A172 (cell line): ENCODE results near the gene NLRP13. TPM values are rescaled to one million over a fixed set of nuclear protein-coding genes. Genes with fewer than 3 reads are reported as not detected.
"Not testable (repeated sequence)": the region's sequence is repeated elsewhere in the genome, so short reads cannot be mapped to it uniquely, and the experiment has no call there.

Experiments used
- DNase-seq: peaks from one replicate; pipeline ENCODE4 v3.0.0-alpha.2; 2015; ENCODE audit warnings: low spot score
- total RNA-seq: library from RNA; depleted of rRNA; stranded (reverse); fragments of >200 nt; shearing (Covaris generic); gene quantifications from 2 replicates; pipeline ENCODE4 v1.2.3, GENCODE V29; 2014; rRNA removed

The NLRP13 gene
- total RNA-seq = not detected in 2 replicates

GRCh38 chr19:55931936-55932386 lies at the start of gene NLRP13:
NLRP13 (minus strand) TSS chr19:55932336; CDS start chr19:55932311, 25 bp downstream.
- DNase-seq = no peak

GRCh38 chr19:55980415-55980814 lies 48.3 kb upstream of the NLRP13 start:
- DNase-seq = no peak

GRCh38 chr19:55973982-55974381 lies 41.8 kb upstream of the NLRP13 start:
- DNase-seq = no peak

GRCh38 chr19:55962186-55962585 lies 30.1 kb upstream of the NLRP13 start:
- peak; percentile 90 for DNase-seq

- no peak for DNase-seq
These were observed 28.0 kb upstream of the NLRP13 start for GRCh38 chr19:55959996-55960675.

- peak; percentile 93 for DNase-seq
These were observed 26.2 kb upstream of the NLRP13 start for GRCh38 chr19:55958356-55958755.

GRCh38 chr19:55956431-55956830 lies 24.3 kb upstream of the NLRP13 start:
- DNase-seq = no peak

- DNase-seq = not testable (repeated sequence)
These were observed 18.4 kb upstream of the NLRP13 start for GRCh38 chr19:55950566-55950965.

- DNase-seq = no peak
These were observed 15.4 kb upstream of the NLRP13 start, which contains the start of gene NLRP8 for GRCh38 chr19:55947532-55947931. NLRP8 (plus strand) TSS chr19:55947832.

GRCh38 chr19:55940306-55940705 lies 8.2 kb upstream of the NLRP13 start:
- no peak for DNase-seq

- DNase-seq = no peak
These were observed 7.1 kb upstream of the NLRP13 start for GRCh38 chr19:55939206-55939605.

- DNase-seq = no peak
These were observed 3.1 kb upstream of the NLRP13 start for GRCh38 chr19:55935206-55935605.

GRCh38 chr19:55930996-55931515 lies 1.1 kb downstream of the NLRP13 start:
- no peak for DNase-seq

GRCh38 chr19:55929258-55929657 lies 2.9 kb downstream of the NLRP13 start:
- not testable (repeated sequence) for DNase-seq

GRCh38 chr19:55927991-55928390 lies 4.1 kb downstream of the NLRP13 start:
- no peak for DNase-seq

GRCh38 chr19:55923556-55923955 lies 8.6 kb downstream of the NLRP13 start:
- DNase-seq = no peak

- DNase-seq = peak; percentile 16
These were observed 18.4 kb downstream of the NLRP13 start for GRCh38 chr19:55913643-55914268.

GRCh38 chr19:55912916-55913315 lies 19.2 kb downstream of the NLRP13 start:
- no peak for DNase-seq

- no peak for DNase-seq
These were observed 22.3 kb downstream of the NLRP13 start for GRCh38 chr19:55909801-55910200.

- DNase-seq = no peak
These were observed 24.4 kb downstream of the NLRP13 start for GRCh38 chr19:55907746-55908145.

GRCh38 chr19:55907286-55907685 lies 24.9 kb downstream of the NLRP13 start:
- no peak for DNase-seq

GRCh38 chr19:55902080-55902751 lies 29.9 kb downstream of the NLRP13 start:
- no peak for DNase-seq
